GM21825 (cell line): ENCODE measurements around the gene MAPK1IP1L.
"Not testable (repeated sequence)": the region's sequence is repeated elsewhere in the genome, so short reads cannot be mapped to it uniquely, and the experiment has no call there.

ENCODE experiments used
- ATAC-seq: cut with Tn5 transposase; IDR thresholded peaks from one replicate; pipeline ENCODE4 v1.9.1; 2021; ENCODE audit warnings: mild to moderate bottlenecking, moderate library complexity; ENCODE audit not compliant: unreplicated experiment

MAPK1IP1L gene

GRCh38 chr14:55051423-55052268 is at the start of gene MAPK1IP1L:
TSS of gene MAPK1IP1L (plus strand) at chr14:55051647. CDS start at chr14:55061684, 10,037 bp downstream.
- peak; percentile 91 for ATAC-seq

GRCh38 chr14:55005071-55005470 is 46.4 kb upstream of the MAPK1IP1L start:
- ATAC-seq = no peak

DNA sequence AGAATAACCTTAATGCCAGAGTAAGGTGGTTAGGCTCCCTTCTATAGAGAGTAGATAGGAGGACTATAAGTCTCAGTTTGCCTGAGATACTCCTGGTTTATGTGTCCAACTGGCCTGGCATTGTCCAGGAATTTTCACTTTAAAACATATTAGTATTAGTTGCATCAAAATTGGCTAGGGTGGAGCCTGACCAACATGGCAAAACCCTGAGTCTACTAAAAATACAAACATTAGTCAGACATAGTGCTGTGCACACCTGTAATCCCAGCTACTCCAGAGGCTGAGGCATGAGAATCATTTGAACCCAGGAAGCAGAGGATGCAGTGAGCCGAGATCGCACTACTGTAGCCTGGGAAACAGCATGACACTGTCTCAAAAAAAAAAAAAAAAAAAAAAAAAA is 36.4 kb upstream of the MAPK1IP1L start:
- no peak for ATAC-seq

- ATAC-seq = no peak
These were observed 31.4 kb upstream of the MAPK1IP1L start for GRCh38 chr14:55019968-55020554.

GRCh38 chr14:55024365-55024764 is 27.1 kb upstream of the MAPK1IP1L start:
- not testable (repeated sequence) for ATAC-seq

DNA sequence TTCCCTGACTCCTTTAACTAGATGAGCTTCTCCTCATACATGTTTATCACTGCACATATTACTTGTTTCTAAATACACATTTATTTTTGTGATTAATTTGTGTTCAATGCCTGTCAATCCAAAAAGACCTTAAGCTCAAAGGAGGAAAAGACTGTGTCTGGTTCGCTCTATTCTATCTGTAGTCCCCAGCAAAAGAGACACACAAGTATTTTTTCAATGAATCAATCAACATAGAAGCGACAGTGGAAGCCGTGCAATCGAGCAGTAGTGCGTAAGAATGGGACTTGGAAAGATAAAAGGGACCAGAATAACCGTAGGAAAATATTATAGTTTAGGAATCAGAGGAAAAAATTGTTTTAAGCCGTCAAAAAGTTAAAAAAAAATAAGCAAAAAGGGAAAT is 25.5 kb upstream of the MAPK1IP1L start:
- no peak for ATAC-seq

- ATAC-seq = no peak
These were observed 25.0 kb upstream of the MAPK1IP1L start for GRCh38 chr14:55026441-55026792.

DNA sequence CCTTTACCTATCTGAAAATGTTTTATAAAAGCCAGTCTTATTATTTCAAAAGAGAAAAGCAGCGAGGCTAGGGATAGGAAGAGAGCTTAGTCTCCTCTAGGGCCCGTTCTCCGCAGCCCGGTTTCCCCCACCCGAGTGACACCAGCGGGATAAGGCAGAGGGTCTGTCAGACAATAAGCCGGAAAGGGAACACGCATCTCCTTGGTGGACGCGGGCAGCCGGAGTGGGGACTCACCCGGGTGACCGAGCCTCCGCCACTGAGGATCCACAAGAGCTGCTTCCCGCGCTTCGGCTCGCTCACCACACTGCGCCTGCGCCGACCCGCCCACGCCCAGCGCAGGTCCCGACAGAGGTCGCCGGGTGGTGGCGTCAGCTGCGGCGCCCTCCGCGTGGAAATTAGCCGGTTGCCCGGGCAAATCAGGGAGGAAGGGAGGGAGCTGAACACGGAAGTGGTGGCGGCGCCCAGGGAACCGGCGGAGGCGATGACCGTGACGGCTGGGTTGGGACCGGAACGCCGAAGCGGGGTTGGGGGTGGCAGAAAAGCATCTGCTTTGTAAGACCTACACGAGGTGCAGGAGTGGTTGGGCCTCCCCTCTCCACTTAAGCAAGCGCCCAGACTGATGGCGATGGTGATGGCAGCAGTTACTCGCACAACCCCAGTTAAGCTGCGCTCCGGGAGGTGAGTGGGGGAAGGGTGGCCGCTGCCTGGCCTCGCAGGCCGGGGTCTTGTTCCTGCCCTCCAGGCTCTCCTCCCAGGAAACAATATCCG is 24.5 kb upstream of the MAPK1IP1L start, which contains the start of the genes SOCS4 and WDHD1:
SOCS4 (plus strand) TSS at position 444 of the 769 bp plus-strand sequence. CDS start 15,806 bp downstream, outside the sequence.
WDHD1 (minus strand) TSS at position 307 of the 769 bp plus-strand sequence. CDS start 312 bp downstream, outside the sequence.
- peak; percentile 92 for ATAC-seq

- no peak for ATAC-seq
These were observed 23.4 kb upstream of the MAPK1IP1L start for GRCh38 chr14:55028066-55028465.

DNA sequence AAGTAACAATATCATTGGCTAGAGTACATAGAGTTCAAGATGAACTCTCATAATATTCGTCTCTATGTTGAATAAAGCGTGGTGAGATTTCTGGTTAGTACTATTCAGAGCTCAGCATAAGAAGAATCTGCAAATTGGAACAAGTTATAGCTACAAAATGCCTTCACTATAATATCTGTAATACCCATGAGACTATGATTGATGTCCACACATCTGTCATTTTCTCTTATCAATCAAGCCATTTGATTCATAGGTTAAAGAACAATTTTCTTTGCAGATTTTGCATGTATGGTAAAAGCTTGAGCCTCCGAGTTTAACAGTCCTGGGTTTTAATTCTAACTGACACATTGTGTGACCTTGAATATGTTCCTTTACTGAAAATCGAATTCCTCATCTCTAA is 23.0 kb upstream of the MAPK1IP1L start:
- no peak for ATAC-seq

DNA sequence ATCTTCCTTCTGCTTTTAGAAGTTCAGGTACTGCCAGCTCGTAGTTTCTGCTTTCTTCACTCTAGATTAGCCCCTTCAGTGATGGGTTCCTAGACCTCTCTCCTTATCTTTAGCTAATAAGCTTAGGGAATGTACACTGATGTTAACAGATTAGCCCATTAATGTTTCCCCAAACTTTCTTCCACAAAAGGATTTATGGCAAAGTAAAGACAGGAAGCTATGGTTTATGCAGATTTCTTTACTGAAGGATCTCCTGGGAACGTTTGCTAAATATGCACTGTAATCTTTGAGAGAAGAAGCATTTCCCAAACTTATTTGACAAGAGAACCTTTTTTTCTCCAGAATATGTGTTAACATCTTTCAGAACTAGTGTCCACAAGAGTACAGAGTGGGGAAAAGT is 20.3 kb upstream of the MAPK1IP1L start:
- ATAC-seq = no peak

- not testable (repeated sequence) for ATAC-seq
These were observed 13.5 kb upstream of the MAPK1IP1L start for GRCh38 chr14:55037995-55038394.

DNA sequence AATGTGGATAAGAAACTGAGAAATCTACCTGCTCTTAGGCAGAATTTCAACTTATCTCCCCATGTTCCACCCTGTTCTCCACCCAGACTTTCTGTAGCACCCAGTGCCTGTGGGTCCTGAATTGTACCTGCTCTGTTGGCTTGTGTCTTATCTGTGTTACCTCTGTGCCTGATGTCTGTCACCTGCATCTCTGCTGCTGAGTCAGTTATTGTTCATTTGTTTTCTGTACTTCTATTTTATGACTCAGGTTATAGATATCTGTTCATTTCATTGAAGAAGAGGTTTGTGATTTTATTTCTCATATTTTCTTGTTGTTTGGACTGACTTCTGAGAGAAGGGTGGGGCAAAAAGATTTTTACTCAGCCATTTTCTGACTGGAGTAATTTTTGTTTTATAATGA is 12.7 kb upstream of the MAPK1IP1L start:
- ATAC-seq = no peak

GRCh38 chr14:55043528-55043927 is 7.9 kb upstream of the MAPK1IP1L start:
- no peak for ATAC-seq

- no peak for ATAC-seq
These were observed 6.4 kb upstream of the MAPK1IP1L start for GRCh38 chr14:55045087-55045486.

GRCh38 chr14:55047301-55048053 is 4.0 kb upstream of the MAPK1IP1L start:
- no peak for ATAC-seq

- no peak for ATAC-seq
These were observed 2.5 kb upstream of the MAPK1IP1L start for GRCh38 chr14:55048900-55049436.

DNA sequence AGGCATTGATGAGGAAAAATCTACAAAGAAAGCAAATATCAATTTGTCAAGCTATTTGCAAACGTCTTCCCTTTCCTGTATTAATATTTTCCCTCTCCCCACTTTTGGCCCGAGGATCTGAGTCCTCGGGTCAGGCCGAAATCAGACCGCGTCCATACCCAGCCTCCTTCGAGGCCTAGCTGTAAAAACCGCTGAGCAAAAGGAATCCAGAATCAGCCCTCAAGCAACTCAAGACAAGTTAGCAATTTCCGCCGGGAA is 353 bp upstream of the MAPK1IP1L start:
- ATAC-seq = no peak

DNA sequence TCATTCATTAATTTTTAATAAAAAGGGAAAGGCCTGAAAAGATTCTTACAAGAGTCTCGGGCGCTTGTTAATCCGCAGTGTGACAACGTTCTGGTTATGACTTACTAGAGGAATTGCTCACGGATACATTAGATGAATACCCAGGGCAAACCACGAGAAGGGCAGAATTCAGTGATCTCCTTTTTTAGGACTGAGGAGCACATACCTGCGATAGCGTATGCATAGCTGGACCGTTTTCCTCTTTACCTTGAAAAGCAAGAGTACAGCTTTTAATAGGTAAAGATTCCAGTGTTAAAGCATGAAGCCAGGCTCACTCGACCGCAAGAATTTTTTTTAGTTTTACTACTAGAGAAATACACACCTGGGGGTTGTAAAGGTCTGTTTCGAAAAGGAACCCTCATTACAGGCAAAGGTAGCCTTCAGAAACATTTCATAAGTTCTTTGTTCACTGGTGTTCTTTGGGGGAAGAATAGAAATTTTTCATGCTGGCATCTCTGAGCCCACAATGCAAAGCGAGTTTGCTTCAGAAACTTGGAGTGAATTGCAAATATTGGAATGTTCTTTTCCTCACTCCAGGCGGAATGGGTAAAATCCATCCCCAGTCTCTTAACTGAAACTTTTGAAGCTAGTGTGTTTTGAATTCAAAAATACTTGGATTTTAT is 953 bp downstream of the MAPK1IP1L start:
- peak; percentile 4 for ATAC-seq

- ATAC-seq = no peak
These were observed 1.6 kb downstream of the MAPK1IP1L start for GRCh38 chr14:55053018-55053417.
